GM18870 (cell line): ENCODE measurements around the gene SLC30A1.

Source experiments
- ATAC-seq: cut with Tn5 transposase; IDR thresholded peaks from one replicate; pipeline ENCODE4 v1.9.1; 2021; ENCODE audit warnings: moderate library complexity; ENCODE audit not compliant: unreplicated experiment

Gene SLC30A1

GRCh38 chr1:211527006-211527405, 52.0 kb downstream of the SLC30A1 start:
- ATAC-seq = no peak

DNA sequence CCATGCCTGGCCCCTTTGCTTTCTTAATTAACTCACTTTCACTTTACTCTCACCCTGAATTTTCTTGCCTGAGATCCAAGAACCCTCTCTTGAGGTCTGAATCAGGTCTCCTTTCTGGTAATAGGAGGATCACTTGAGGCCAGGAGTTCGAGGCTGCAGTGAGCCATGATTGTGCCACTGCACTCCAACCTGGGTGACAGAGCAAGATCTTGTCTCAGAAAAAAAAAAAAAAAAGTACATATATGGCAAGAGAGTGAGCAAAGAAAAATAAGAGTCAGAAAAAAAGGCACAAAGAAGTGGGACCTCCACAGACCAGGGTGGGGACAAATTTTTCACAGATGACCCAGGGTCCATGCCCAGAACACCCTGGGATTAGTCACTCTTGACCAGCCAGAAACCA, 52.9 kb downstream of the SLC30A1 start:
- no peak for ATAC-seq

GRCh38 chr1:211525101-211525676, 53.8 kb downstream of the SLC30A1 start:
- ATAC-seq = no peak

- no peak for ATAC-seq
Measured at GRCh38 chr1:211524521-211524920, 54.4 kb downstream of the SLC30A1 start.

GRCh38 chr1:211522804-211523203, 56.2 kb downstream of the SLC30A1 start:
- ATAC-seq = no peak
